Gastrocnemius medialis (tissue), 4 donors: ENCODE data around the gene ARHGAP19.

Experiments
- CTCF ChIP-seq, 5 experiments: fragments of 450-650 bp in 3 of 5; fragments of 200-600 bp in 2 of 5; sonication (generic) in 2 of 5; IDR thresholded peaks in 4 of 5; conservative IDR thresholded peaks in 1 of 5; 1 replicate in 4 of 5; 2 replicates in 1 of 5; pipeline ENCODE4 v1.5.1; 2016 to 2019; ENCODE audit warnings: antibody characterized with exemption in 5 of 5, mild to moderate bottlenecking in 3 of 5, moderate library complexity in 3 of 5
- POLR2A ChIP-seq, 2 donors: fragments of 450-650 bp; IDR thresholded peaks; one replicate each; pipeline ENCODE4 v1.6.1; 2017; ENCODE audit warnings: antibody characterized with exemption in 2 of 2, mild to moderate bottlenecking in 2 of 2, moderate library complexity in 2 of 2

GRCh38 chr10:97280783-97281182 lies 11.7 kb downstream of the ARHGAP19 start:
- TF ChIP-seq CTCF (IDR thresholded peaks at IDR 0.05 in 4 of 5, conservative IDR thresholded peaks at IDR 0.05 in 1 of 5), result no peak
- TF ChIP-seq POLR2A (IDR thresholded peaks at IDR 0.05), result no peak
